ENCODE measurements around the gene TNFRSF11A.

- TF ChIP-seq, protein P1, sequence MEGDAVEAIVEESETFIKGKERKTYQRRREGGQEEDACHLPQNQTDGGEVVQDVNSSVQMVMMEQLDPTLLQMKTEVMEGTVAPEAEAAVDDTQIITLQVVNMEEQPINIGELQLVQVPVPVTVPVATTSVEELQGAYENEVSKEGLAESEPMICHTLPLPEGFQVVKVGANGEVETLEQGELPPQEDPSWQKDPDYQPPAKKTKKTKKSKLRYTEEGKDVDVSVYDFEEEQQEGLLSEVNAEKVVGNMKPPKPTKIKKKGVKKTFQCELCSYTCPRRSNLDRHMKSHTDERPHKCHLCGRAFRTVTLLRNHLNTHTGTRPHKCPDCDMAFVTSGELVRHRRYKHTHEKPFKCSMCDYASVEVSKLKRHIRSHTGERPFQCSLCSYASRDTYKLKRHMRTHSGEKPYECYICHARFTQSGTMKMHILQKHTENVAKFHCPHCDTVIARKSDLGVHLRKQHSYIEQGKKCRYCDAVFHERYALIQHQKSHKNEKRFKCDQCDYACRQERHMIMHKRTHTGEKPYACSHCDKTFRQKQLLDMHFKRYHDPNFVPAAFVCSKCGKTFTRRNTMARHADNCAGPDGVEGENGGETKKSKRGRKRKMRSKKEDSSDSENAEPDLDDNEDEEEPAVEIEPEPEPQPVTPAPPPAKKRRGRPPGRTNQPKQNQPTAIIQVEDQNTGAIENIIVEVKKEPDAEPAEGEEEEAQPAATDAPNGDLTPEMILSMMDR (IDR thresholded peaks at IDR 0.05; ENCODE audit: poor library complexity): no peak
- TF ChIP-seq EZH2phosphoT487 (IDR thresholded peaks at IDR 0.05; ENCODE audit: low read depth, severe bottlenecking, unreplicated experiment): no peak
Observed at GRCh38 chr18:62281684-62282083, 43.4 kb upstream of the TNFRSF11A start.

All from hepatocyte (in vitro differentiated cells).